Activated CD8-positive, alpha-beta T cell treated with anti-CD3 and anti-CD28 coated beads, Interleukin-2, amount 10 ng/mL, durations not matched to agents 7 days and 5 days (primary cell): ENCODE measurements around the gene MTG1. TPM values are rescaled to one million over a fixed set of nuclear protein-coding genes. Genes with fewer than 3 reads are reported as not detected.

ENCODE experiments used
- ATAC-seq: fragments of 150-1000 bp; cut with Tn5 transposase; one replicate; pipeline ENCODE4 v1.10.0; 2021; ENCODE audit warnings: moderate library complexity
- CTCF ChIA-PET: fragments of 350-600 bp; sonication (Branson Sonifier 250); formaldehyde crosslinking; loops from one replicate; lab custom pipeline; 2021; ENCODE audit warnings: antibody characterized with exemption; lab: Charles Lee
- POLR2A ChIA-PET: fragments of 350-600 bp; sonication (Branson Sonifier 250); formaldehyde crosslinking; loops from one replicate; lab custom pipeline; 2021; ENCODE audit warnings: antibody characterized with exemption; lab: Charles Lee
- DNase-seq: peaks from one replicate; pipeline ENCODE4 v3.0.0-alpha.2; 2020
- H3K27ac Mint-ChIP-seq: one replicate; pipeline ENCODE4 v1.8.0; 2021; ENCODE audit warnings: mild to moderate bottlenecking, mixed read lengths
- H3K27me3 Mint-ChIP-seq: one replicate; pipeline ENCODE4 v1.8.0; 2021; ENCODE audit warnings: low read depth, mixed read lengths
- H3K36me3 Mint-ChIP-seq: one replicate; pipeline ENCODE4 v1.8.0; 2021; ENCODE audit warnings: low read depth, mixed read lengths
- H3K4me1 Mint-ChIP-seq: one replicate; pipeline ENCODE4 v1.8.0; 2021; ENCODE audit warnings: low read depth, mixed read lengths
- H3K4me3 Mint-ChIP-seq: one replicate; pipeline ENCODE4 v1.8.0; 2021; ENCODE audit warnings: mild to moderate bottlenecking, mixed read lengths
- H3K9me3 Mint-ChIP-seq: one replicate; pipeline ENCODE4 v1.8.0; 2022; ENCODE audit warnings: mixed read lengths; ENCODE audit not compliant: insufficient read depth
- total RNA-seq, 2 experiments: library from RNA; stranded (reverse); gene quantifications; one replicate each; pipeline ENCODE4 v1.2.3, GENCODE V29; 2021

Gene MTG1
- total RNA-seq, 2 experiments from 2014 or later: 51.8 to 54.8 TPM

GRCh38 chr10:133453516-133454203, 59.7 kb downstream of the MTG1 start, which contains the start of gene SCART1:
Gene SCART1 (plus strand): TSS chr10:133453945. CDS start chr10:133453998, 53 bp downstream.
- Mint-ChIP-seq H3K4me3 (no peak within 1 kb of the TSS), H3K36me3 (peaks cover 5% of the 10 kb centered on the region), H3K27ac (no peak within 1 kb of the TSS), H3K4me1 (no peaks in the 10 kb centered on the region), H3K27me3 (peaks cover 9% of the 10 kb centered on the region), H3K9me3 (peaks cover 8% of the 10 kb centered on the region)
- ChIA-PET POLR2A (no interaction called here), CTCF (interaction anchor here (1.6 kb wide), 2 partner anchors 15 to 16 kb away, joined by 4 read pairs; no protein-coding TSS in a partner anchor)
- DNase-seq (no peak), ATAC-seq (peak; percentile 33)

- ChIA-PET POLR2A (no interaction called here), CTCF (interaction anchor here (1.6 kb wide), 1 partner anchor 17 kb away, joined by 4 read pairs; no protein-coding TSS in a partner anchor)
- ATAC-seq (no peak), DNase-seq (no peak)
- H3K36me3 Mint-ChIP-seq: peaks cover 1% of the 10 kb centered on the region
- no peak overlapping the region for H3K27ac Mint-ChIP-seq
- H3K4me3 Mint-ChIP-seq: no peak overlapping the region
- H3K9me3 Mint-ChIP-seq: peaks cover 1% of the 10 kb centered on the region
- H3K4me1 Mint-ChIP-seq: no peaks in the 10 kb centered on the region
- peaks cover 6% of the 10 kb centered on the region for H3K27me3 Mint-ChIP-seq
Measured at GRCh38 chr10:133454204-133454893, 60.4 kb downstream of the MTG1 start.

GRCh38 chr10:133455196-133455595, 61.2 kb downstream of the MTG1 start:
- DNase-seq: no peak
- POLR2A ChIA-PET: no interaction called here
- H3K36me3 Mint-ChIP-seq: no peaks in the 10 kb centered on the region
- CTCF ChIA-PET: no interaction called here
- peaks cover 4% of the 10 kb centered on the region for H3K27me3 Mint-ChIP-seq
- H3K27ac Mint-ChIP-seq: no peak overlapping the region
- no peaks in the 10 kb centered on the region for H3K9me3 Mint-ChIP-seq
- H3K4me1 Mint-ChIP-seq: no peaks in the 10 kb centered on the region
- no peak overlapping the region for H3K4me3 Mint-ChIP-seq
- no peak for ATAC-seq

- no peaks in the 10 kb centered on the region for H3K4me1 Mint-ChIP-seq
- no peak for DNase-seq
- POLR2A ChIA-PET: no interaction called here
- H3K9me3 Mint-ChIP-seq: no peaks in the 10 kb centered on the region
- H3K27ac Mint-ChIP-seq: no peak overlapping the region
- CTCF ChIA-PET: no interaction called here
- no peak for ATAC-seq
- H3K36me3 Mint-ChIP-seq: no peaks in the 10 kb centered on the region
- no peak overlapping the region for H3K4me3 Mint-ChIP-seq
- H3K27me3 Mint-ChIP-seq: peaks cover 4% of the 10 kb centered on the region
Measured at GRCh38 chr10:133455611-133456031, 61.7 kb downstream of the MTG1 start.

GRCh38 chr10:133456041-133456951, 62.3 kb downstream of the MTG1 start:
- DNase-seq: no peak
- ChIA-PET POLR2A (no interaction called here), CTCF (interaction anchor here (1.4 kb wide), 1 partner anchor 17 kb away, joined by 5 read pairs; no protein-coding TSS in a partner anchor)
- Mint-ChIP-seq H3K27me3 (peaks cover 3% of the 10 kb centered on the region), H3K4me3 (no peak overlapping the region), H3K36me3 (no peaks in the 10 kb centered on the region), H3K27ac (no peak overlapping the region), H3K4me1 (no peaks in the 10 kb centered on the region), H3K9me3 (no peaks in the 10 kb centered on the region)
- ATAC-seq: no peak

GRCh38 chr10:133457100-133457841, 63.3 kb downstream of the MTG1 start:
- H3K4me3 Mint-ChIP-seq: no peak overlapping the region
- no peak for ATAC-seq
- no peaks in the 10 kb centered on the region for H3K27me3 Mint-ChIP-seq
- H3K4me1 Mint-ChIP-seq: no peaks in the 10 kb centered on the region
- CTCF ChIA-PET: interaction anchor here (1.4 kb wide), 1 partner anchor 18 kb away, joined by 5 read pairs; no protein-coding TSS in a partner anchor
- DNase-seq: no peak
- H3K9me3 Mint-ChIP-seq: no peaks in the 10 kb centered on the region
- H3K36me3 Mint-ChIP-seq: no peaks in the 10 kb centered on the region
- no peak overlapping the region for H3K27ac Mint-ChIP-seq
- POLR2A ChIA-PET: no interaction called here

- no peaks in the 10 kb centered on the region for H3K36me3 Mint-ChIP-seq
- no peak for ATAC-seq
- no peak overlapping the region for H3K4me3 Mint-ChIP-seq
- no peak for DNase-seq
- H3K9me3 Mint-ChIP-seq: no peaks in the 10 kb centered on the region
- H3K4me1 Mint-ChIP-seq: no peaks in the 10 kb centered on the region
- no peaks in the 10 kb centered on the region for H3K27me3 Mint-ChIP-seq
- CTCF ChIA-PET: interaction anchor here (1.4 kb wide), 1 partner anchor 19 kb away, joined by 5 read pairs; no protein-coding TSS in a partner anchor
- no peak overlapping the region for H3K27ac Mint-ChIP-seq
- POLR2A ChIA-PET: no interaction called here
Measured at GRCh38 chr10:133458021-133458709, 64.2 kb downstream of the MTG1 start.

GRCh38 chr10:133458710-133459453, 64.9 kb downstream of the MTG1 start:
- no peaks in the 10 kb centered on the region for H3K36me3 Mint-ChIP-seq
- DNase-seq (no peak), ATAC-seq (no peak)
- H3K27me3 Mint-ChIP-seq: no peaks in the 10 kb centered on the region
- no peak overlapping the region for H3K4me3 Mint-ChIP-seq
- ChIA-PET CTCF (no interaction called here), POLR2A (no interaction called here)
- no peaks in the 10 kb centered on the region for H3K4me1 Mint-ChIP-seq
- no peak overlapping the region for H3K27ac Mint-ChIP-seq
- no peaks in the 10 kb centered on the region for H3K9me3 Mint-ChIP-seq

- no peaks in the 10 kb centered on the region for H3K27me3 Mint-ChIP-seq
- no peak overlapping the region for H3K4me3 Mint-ChIP-seq
- no peaks in the 10 kb centered on the region for H3K4me1 Mint-ChIP-seq
- H3K36me3 Mint-ChIP-seq: no peaks in the 10 kb centered on the region
- DNase-seq: no peak
- ChIA-PET CTCF (no interaction called here), POLR2A (no interaction called here)
- H3K27ac Mint-ChIP-seq: no peak overlapping the region
- H3K9me3 Mint-ChIP-seq: no peaks in the 10 kb centered on the region
- no peak for ATAC-seq
Measured at GRCh38 chr10:133459454-133460207, 65.7 kb downstream of the MTG1 start.
